Endothelial cell (in vitro differentiated cells): ENCODE data around the gene MYBPC3. TPM values are rescaled to one million over a fixed set of nuclear protein-coding genes. Genes with fewer than 3 reads are reported as not detected.

Experiments
- DNase-seq: peaks from one replicate; pipeline ENCODE4 v3.0.0; 2021; ENCODE audit warnings: low spot score
- H3K27ac Mint-ChIP-seq: one replicate; pipeline ENCODE4 v1.8.0; 2021; ENCODE audit warnings: mixed read lengths, inconsistent platforms; ENCODE audit not compliant: unreplicated experiment
- H3K27me3 Mint-ChIP-seq: one replicate; pipeline ENCODE4 v1.8.0; 2021; ENCODE audit warnings: mild to moderate bottlenecking, moderate library complexity, mixed read lengths, inconsistent platforms; ENCODE audit not compliant: unreplicated experiment
- H3K36me3 Mint-ChIP-seq: one replicate; pipeline ENCODE4 v1.8.0; 2021; ENCODE audit warnings: mild to moderate bottlenecking, low read depth, mixed read lengths, inconsistent platforms; ENCODE audit not compliant: unreplicated experiment
- H3K4me1 Mint-ChIP-seq: one replicate; pipeline ENCODE4 v1.8.0; 2021; ENCODE audit warnings: mild to moderate bottlenecking, mixed read lengths, inconsistent platforms; ENCODE audit not compliant: unreplicated experiment
- H3K4me3 Mint-ChIP-seq: one replicate; pipeline ENCODE4 v1.8.0; 2021; ENCODE audit warnings: mild to moderate bottlenecking, mixed read lengths, inconsistent platforms; ENCODE audit not compliant: unreplicated experiment
- H3K9me3 Mint-ChIP-seq: one replicate; pipeline ENCODE4 v1.8.0; 2021; ENCODE audit warnings: mixed read lengths, inconsistent platforms; ENCODE audit not compliant: unreplicated experiment
- CTCF ChIP-seq: fragments of 200-600 bp; sonication (generic); IDR thresholded peaks from one replicate; pipeline ENCODE4 v1.5.0; 2021; ENCODE audit warnings: antibody characterized with exemption; ENCODE audit not compliant: unreplicated experiment
- total RNA-seq: library from RNA; stranded (reverse); fragmentation: NEBNext Ultra II Directional; extraction: Animal tissue kit (Norgen Biotek cat#: 25700); gene quantifications from one replicate; pipeline ENCODE4 v1.2.1, GENCODE V29; 2021; ENCODE audit not compliant: unreplicated experiment

MYBPC3 gene
- total RNA-seq, 1 donor from 2014 or later, result not detected

DNA sequence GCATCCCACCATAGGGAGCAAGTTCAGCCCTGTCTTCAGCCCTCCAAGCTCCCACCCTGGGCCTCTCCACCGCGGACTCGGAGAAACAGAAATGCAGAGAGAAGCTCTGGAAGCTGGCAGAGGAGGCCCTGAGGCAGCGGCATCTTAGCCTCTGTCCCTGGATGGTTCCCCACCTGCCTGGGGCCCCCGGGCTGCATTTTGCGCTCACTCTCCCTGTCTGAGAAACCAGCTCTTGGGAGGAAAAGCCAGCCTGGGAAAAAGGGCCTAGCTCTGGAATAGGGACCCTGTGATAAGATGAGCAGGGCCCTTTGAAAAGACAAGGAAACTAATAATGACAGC is 37.9 kb upstream of the MYBPC3 start:
- Mint-ChIP-seq H3K4me1 (peaks cover 14% of the 10 kb centered on the region), H3K4me3 (no peak overlapping the region), H3K27me3 (peaks cover 5% of the 10 kb centered on the region), H3K27ac (no peak overlapping the region), H3K36me3 (no peaks in the 10 kb centered on the region), H3K9me3 (no peaks in the 10 kb centered on the region)
- no peak for TF ChIP-seq CTCF
- DNase-seq, result no peak

DNA sequence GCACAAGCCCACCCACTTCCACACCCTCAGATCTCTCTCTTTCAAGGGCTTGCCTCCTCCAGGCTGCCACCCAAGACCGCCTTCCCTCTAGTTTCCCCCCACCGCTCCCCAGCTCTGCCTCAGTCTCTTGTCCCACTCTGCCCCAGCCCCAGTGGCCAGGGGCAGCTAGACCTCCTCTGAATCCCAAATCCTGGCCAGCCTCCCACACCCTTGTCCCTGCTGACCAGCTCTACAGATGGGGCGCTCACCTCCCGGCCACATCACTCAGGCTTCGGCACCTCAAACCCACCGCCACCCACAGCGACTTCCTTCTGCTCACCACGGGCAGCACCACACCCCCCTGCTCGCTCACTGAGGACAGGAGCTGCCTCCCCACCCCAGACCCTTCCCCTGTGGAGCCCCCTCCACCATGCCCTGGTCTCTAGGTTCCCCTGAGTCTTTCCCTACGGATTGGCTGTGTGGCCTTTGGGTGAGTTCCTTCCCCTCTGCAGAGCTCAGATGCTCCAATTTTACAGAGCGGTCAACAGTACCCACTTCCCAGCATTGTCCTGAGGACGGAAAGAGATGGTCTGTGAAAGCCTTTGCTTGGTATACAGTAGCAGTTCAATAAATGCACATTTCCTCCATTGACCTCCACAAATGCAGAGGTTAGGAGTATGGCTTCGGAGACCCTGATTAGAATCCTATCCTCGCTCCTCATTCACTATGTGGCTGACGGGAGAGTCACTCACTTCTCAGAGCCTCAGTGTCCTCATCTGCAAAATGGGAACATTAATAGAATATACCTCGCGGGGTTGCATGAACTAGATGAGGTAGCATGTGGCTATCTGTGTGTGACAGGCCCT is 37.3 kb upstream of the MYBPC3 start:
- Mint-ChIP-seq H3K36me3 (no peaks in the 10 kb centered on the region), H3K27me3 (peaks cover 5% of the 10 kb centered on the region), H3K4me3 (no peak overlapping the region), H3K4me1 (peaks cover 13% of the 10 kb centered on the region), H3K9me3 (no peaks in the 10 kb centered on the region), H3K27ac (no peak overlapping the region)
- no peak for DNase-seq
- no peak for TF ChIP-seq CTCF

GRCh38 chr11:47388697-47389576 is 36.4 kb upstream of the MYBPC3 start:
- TF ChIP-seq CTCF, result no peak
- no peak for DNase-seq

GRCh38 chr11:47387944-47388696 is 35.6 kb upstream of the MYBPC3 start:
- no peak for TF ChIP-seq CTCF
- Mint-ChIP-seq H3K4me1 (peaks cover 3% of the 10 kb centered on the region), H3K27me3 (peaks cover 3% of the 10 kb centered on the region), H3K4me3 (no peak overlapping the region), H3K27ac (no peak overlapping the region), H3K36me3 (no peaks in the 10 kb centered on the region), H3K9me3 (no peaks in the 10 kb centered on the region)
- no peak for DNase-seq

More at GRCh38 chr11:47388697-47389576, 36.4 kb upstream of the MYBPC3 start:
- Mint-ChIP-seq H3K4me3 (no peak overlapping the region), H3K36me3 (no peaks in the 10 kb centered on the region), H3K27ac (no peak overlapping the region), H3K27me3 (peaks cover 3% of the 10 kb centered on the region), H3K4me1 (peaks cover 7% of the 10 kb centered on the region), H3K9me3 (no peaks in the 10 kb centered on the region)
